PC-9 (cell line): ENCODE data around the gene BBC3.
"Not testable (repeated sequence)": the region's sequence is repeated elsewhere in the genome, so short reads cannot be mapped to it uniquely, and the experiment has no call there.

Experiments
- EZH2 ChIP-seq: fragments of 200-600 bp; sonication (generic); IDR thresholded peaks from 2 replicates; pipeline ENCODE4 v1.8.0; 2017; ENCODE audit warnings: antibody characterized with exemption, low read depth
- TF ChIP-seq, protein P1 (sequence below): fragments of 200-600 bp; sonication (generic); conservative IDR thresholded peaks from 2 replicates; pipeline ENCODE4 v1.6.1; 2017; ENCODE audit warnings: mixed run types, antibody characterized with exemption, mild to moderate bottlenecking, moderate library complexity

DNA sequence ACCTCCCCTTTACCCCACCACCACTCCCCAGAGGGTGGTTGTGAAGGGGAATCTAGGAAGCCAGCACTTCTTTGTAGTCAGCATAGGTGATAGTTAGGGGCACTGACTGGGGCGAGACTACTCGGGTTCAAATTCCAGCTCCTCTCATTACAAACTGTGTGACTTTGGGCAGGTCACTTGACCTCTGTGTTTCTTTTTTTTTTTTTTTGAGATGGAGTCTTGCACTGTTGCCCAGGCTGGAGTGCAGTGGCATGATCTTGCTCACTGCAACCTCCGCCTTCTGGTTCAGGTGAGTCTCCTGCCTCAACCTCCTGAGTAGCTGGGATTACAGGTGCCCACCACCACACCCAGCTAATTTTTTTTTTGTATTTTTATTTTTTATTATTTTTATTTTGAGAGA, 45.5 kb upstream of the BBC3 start:
- TF ChIP-seq, protein P1, sequence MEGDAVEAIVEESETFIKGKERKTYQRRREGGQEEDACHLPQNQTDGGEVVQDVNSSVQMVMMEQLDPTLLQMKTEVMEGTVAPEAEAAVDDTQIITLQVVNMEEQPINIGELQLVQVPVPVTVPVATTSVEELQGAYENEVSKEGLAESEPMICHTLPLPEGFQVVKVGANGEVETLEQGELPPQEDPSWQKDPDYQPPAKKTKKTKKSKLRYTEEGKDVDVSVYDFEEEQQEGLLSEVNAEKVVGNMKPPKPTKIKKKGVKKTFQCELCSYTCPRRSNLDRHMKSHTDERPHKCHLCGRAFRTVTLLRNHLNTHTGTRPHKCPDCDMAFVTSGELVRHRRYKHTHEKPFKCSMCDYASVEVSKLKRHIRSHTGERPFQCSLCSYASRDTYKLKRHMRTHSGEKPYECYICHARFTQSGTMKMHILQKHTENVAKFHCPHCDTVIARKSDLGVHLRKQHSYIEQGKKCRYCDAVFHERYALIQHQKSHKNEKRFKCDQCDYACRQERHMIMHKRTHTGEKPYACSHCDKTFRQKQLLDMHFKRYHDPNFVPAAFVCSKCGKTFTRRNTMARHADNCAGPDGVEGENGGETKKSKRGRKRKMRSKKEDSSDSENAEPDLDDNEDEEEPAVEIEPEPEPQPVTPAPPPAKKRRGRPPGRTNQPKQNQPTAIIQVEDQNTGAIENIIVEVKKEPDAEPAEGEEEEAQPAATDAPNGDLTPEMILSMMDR = not testable (repeated sequence)
- TF ChIP-seq EZH2 = not testable (repeated sequence)
